ENCODE results near the gene CIB4.

DNA sequence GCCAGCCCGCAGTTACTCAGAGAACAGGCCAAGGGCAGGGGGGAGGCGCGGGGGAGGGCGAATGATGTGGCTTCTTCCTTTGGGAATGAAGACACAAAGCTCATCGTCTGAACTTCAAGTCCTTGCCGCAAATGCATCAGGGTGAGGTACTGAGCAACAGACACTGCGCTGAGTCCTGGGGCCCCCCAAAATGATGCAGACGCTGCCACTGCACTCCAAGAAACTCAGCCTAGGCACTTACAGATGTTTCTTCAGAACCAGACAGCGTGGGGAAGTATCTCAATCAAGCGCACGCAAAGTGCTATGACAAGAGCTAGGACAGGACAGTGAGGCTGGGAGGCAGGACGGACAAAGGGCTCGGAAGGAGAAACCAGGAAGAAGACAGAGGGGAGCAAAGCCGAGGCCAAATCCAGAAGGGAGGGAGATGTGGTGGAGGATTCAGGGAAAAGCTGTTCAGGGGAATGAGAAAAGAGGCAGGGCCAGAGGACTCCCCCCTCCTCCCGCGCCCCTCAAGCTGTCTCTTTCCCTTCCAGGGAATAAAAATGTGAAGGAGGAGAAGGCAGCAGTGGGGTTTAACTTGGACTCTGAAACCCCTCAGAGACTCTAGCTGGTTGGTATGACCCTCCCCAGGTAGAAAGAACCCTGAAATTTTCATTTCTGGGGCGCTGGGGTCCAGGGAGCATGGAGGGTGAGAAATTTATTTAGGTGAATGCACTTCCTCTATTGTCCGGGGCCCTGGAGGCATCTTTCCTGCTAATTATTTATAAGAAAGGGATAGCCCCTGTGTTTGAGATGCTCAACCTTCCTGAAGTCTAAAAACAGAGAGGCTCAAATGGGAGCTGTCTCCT, 34.9 kb downstream of the CIB4 start:
- TF ChIP-seq, protein P1, sequence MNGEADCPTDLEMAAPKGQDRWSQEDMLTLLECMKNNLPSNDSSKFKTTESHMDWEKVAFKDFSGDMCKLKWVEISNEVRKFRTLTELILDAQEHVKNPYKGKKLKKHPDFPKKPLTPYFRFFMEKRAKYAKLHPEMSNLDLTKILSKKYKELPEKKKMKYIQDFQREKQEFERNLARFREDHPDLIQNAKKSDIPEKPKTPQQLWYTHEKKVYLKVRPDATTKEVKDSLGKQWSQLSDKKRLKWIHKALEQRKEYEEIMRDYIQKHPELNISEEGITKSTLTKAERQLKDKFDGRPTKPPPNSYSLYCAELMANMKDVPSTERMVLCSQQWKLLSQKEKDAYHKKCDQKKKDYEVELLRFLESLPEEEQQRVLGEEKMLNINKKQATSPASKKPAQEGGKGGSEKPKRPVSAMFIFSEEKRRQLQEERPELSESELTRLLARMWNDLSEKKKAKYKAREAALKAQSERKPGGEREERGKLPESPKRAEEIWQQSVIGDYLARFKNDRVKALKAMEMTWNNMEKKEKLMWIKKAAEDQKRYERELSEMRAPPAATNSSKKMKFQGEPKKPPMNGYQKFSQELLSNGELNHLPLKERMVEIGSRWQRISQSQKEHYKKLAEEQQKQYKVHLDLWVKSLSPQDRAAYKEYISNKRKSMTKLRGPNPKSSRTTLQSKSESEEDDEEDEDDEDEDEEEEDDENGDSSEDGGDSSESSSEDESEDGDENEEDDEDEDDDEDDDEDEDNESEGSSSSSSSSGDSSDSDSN (IDR thresholded peaks at IDR 0.05; ENCODE audit: borderline replicate concordance in 1 of 2, low read depth in 2 of 2, low read length in 2 of 2) = no peak
- TF ChIP-seq ZNF79 (CRISPR knock-in tag; IDR thresholded peaks at IDR 0.05; ENCODE audit: low read depth) (no peak), KLF13 (tag; IDR thresholded peaks at IDR 0.05; ENCODE audit: borderline replicate concordance, low read depth) (no peak), RAD51 (IDR thresholded peaks at IDR 0.05; ENCODE audit: borderline replicate concordance, low read depth) (no peak)
